PFSK-1 (cell line): ENCODE data around the gene COA1.

Experiments used
- FOXP2 ChIP-seq: optimal IDR thresholded peaks from 2 replicates; pipeline ENCODE3; 2011; ENCODE audit warnings: borderline replicate concordance, control low read depth, inconsistent platforms; ENCODE audit not compliant: insufficient read depth; ENCODE audit errors: extremely low read length, extremely low read depth
- POLR2AphosphoS5 ChIP-seq: IDR thresholded peaks from 2 replicates; pipeline ENCODE4 v1.6.1; 2012; ENCODE audit warnings: low read depth, mild to moderate bottlenecking, control low read depth, low read length, moderate library complexity
- REST ChIP-seq, 2 experiments: IDR thresholded peaks; 2 replicates each; pipeline versions ENCODE4 v1.6.1 to v1.8.0; 2011 to 2012; ENCODE audit warnings: low read depth in 2 of 2, low read length in 2 of 2, control low read depth in 1 of 2, inconsistent platforms in 1 of 2, mild to moderate bottlenecking in 1 of 2, moderate library complexity in 1 of 2; ENCODE audit not compliant: insufficient read depth in 1 of 2
- SIN3A ChIP-seq: IDR thresholded peaks from 2 replicates; pipeline ENCODE4 v1.6.1; 2012; ENCODE audit warnings: mild to moderate bottlenecking, low read length, moderate library complexity, borderline replicate concordance; ENCODE audit not compliant: insufficient read depth
- TAF1 ChIP-seq: IDR thresholded peaks from 2 replicates; pipeline ENCODE4 v1.6.1; 2012; ENCODE audit warnings: low read length, control low read depth, borderline replicate concordance; ENCODE audit not compliant: insufficient read depth

The COA1 gene

GRCh38 chr7:43668035-43668434 lies 61.3 kb downstream of the COA1 start:
- TF ChIP-seq FOXP2 (no peak), TAF1 (no peak), REST (IDR thresholded peaks at IDR 0.05; ENCODE audit: insufficient read depth in 1 of 2, low read depth in 2 of 2, low read length in 2 of 2) (no peak), POLR2AphosphoS5 (no peak), SIN3A (no peak)

GRCh38 chr7:43666938-43667337 lies 62.4 kb downstream of the COA1 start:
- TF ChIP-seq REST (IDR thresholded peaks at IDR 0.05; ENCODE audit: insufficient read depth in 1 of 2, low read depth in 2 of 2, low read length in 2 of 2) (no peak), SIN3A (no peak), POLR2AphosphoS5 (no peak), TAF1 (no peak)

GRCh38 chr7:43664681-43665080 lies 64.6 kb downstream of the COA1 start:
- TF ChIP-seq POLR2AphosphoS5 (no peak), SIN3A (no peak), FOXP2 (no peak), TAF1 (no peak), REST (IDR thresholded peaks at IDR 0.05; ENCODE audit: insufficient read depth in 1 of 2, low read depth in 2 of 2, low read length in 2 of 2) (no peak)

GRCh38 chr7:43660141-43660540 lies 69.2 kb downstream of the COA1 start:
- no peak for TF ChIP-seq SIN3A
- TF ChIP-seq REST (IDR thresholded peaks at IDR 0.05; ENCODE audit: insufficient read depth in 1 of 2, low read depth in 2 of 2, low read length in 2 of 2) = no peak
- no peak for TF ChIP-seq TAF1

DNA sequence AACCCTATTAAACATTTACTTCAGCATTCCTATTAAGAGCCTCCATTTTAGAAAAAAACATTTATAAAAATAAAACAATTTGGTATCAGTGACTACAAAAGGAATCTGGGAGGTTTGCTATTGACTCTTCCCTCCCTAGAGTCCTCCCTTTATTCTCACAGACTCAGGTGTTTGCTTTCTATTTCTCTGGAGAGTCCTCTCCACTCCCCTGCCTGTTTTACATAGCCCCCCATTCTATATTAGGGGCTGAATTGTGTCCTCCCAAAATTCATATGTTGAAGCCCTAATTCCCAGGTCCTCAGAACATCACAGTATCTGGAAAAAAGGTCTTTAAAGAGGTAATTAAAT lies 69.8 kb downstream of the COA1 start:
- TF ChIP-seq POLR2AphosphoS5 = no peak
- TF ChIP-seq SIN3A = no peak
- TF ChIP-seq TAF1 = no peak
- TF ChIP-seq FOXP2 = no peak
- TF ChIP-seq REST (IDR thresholded peaks at IDR 0.05; ENCODE audit: insufficient read depth in 1 of 2, low read depth in 2 of 2, low read length in 2 of 2) = no peak
